ENCODE results near the gene NSRP1. TPM values are rescaled to one million over a fixed set of nuclear protein-coding genes. Genes with fewer than 3 reads are reported as not detected.

The NSRP1 gene
- total RNA-seq, 4 donors from 2014 or later, result 16.2 to 60.2 (median 42.7) TPM

DNA sequence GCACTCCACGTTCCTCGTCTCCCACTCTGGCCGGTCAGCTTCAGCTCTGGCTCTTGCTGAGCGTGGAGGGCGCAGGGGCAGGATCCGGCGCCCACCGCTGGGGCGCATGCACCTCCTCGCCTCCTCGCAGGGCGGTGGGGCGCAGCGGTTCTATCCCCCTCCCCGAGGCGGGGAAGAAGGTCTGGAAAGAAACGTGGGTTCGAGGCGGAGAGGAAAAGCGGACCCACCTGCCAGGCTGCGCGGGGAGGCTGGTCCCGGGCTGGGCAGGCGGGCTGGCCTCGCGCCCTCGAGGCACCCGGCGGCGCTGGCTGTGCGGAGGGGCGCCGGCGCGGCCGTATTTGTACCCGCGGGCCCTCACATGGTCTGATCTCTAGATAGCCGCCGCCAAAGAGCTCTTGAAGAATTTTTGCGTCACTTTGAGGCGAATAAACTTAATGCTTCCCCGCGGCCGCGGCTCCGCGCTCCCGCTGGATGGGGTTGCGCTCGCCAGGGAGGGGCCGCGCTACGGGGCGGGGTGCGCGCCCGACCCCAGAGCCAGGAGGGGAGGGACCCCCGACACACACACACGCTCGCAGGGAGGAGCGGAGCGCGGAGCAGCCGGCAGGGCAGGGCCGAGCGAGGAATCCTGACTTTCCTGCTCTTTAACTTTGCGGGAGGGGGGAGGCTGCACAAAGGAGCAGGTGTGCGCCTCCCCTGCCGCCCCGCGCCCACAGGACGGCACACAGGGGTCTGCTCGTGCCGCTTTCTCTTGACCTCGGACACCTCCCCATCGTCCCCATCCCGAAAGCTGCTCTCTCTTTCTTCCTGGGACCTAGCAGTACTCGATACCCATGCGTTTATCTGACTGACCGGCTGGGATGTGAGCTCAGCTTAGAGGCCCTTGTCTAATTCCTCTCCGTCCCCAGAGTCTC, 119.0 kb downstream of the NSRP1 start, which contains the start of gene SLC6A4:
Gene SLC6A4 (minus strand): TSS at position 312 of the 911 bp plus-strand sequence. CDS start 13,739 bp downstream, outside the sequence.
- in situ Hi-C loops (cut with MboI; ENCODE audit: low pct_ligation_motif_present in 1 of 4, low pct_unique_long_range_greater_than_20kb in 1 of 4, low sequenced_read_pairs in 3 of 4), result no loop called here
- 6% methylated on average over 73 of the region's 82 CpGs; no CpG with 5 or more reads in 1 of the 2 donors for WGBS, 2 donors (ENCODE audit: low coverage in 1 of 2)

More for the DNA sequence above, 119.0 kb downstream of the NSRP1 start, which contains the start of gene SLC6A4:
- intact Hi-C loops (cut with DNase I; ENCODE audit: low total_unique reads), result loop anchor here (5.0 kb wide), 1 partner anchor 133 kb away; no protein-coding TSS in a partner anchor
- Histone ChIP-seq H3K4me3 (peak within 1 kb of the TSS; percentile 4 to 49 (median 27)), H3K27me3 (peaks cover 83% of the 10 kb centered on the region), H3K4me1 (peaks cover 8 to 24% (median 18%) of the 10 kb centered on the region in 4 donors), H3K27ac (no peak within 1 kb of the TSS), H3K36me3 (no peaks in the 10 kb centered on the region), H3K9me3 (no peaks in the 10 kb centered on the region)
- TF ChIP-seq EP300 (IDR thresholded peaks at IDR 0.05; ENCODE audit: low read depth), result no peak
- TF ChIP-seq, protein P1, sequence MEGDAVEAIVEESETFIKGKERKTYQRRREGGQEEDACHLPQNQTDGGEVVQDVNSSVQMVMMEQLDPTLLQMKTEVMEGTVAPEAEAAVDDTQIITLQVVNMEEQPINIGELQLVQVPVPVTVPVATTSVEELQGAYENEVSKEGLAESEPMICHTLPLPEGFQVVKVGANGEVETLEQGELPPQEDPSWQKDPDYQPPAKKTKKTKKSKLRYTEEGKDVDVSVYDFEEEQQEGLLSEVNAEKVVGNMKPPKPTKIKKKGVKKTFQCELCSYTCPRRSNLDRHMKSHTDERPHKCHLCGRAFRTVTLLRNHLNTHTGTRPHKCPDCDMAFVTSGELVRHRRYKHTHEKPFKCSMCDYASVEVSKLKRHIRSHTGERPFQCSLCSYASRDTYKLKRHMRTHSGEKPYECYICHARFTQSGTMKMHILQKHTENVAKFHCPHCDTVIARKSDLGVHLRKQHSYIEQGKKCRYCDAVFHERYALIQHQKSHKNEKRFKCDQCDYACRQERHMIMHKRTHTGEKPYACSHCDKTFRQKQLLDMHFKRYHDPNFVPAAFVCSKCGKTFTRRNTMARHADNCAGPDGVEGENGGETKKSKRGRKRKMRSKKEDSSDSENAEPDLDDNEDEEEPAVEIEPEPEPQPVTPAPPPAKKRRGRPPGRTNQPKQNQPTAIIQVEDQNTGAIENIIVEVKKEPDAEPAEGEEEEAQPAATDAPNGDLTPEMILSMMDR (IDR thresholded peaks at IDR 0.05), result no peak
- TF ChIP-seq POLR2A (IDR thresholded peaks at IDR 0.05), result no peak
- TF ChIP-seq POLR2AphosphoS5 (IDR thresholded peaks at IDR 0.05), result no peak
- DNase-seq, result no peak

Small RNAs within 50 kb of the gene (small RNA-seq; reads per million reads assigned to genes)
- gene AC104984.5, result 0 reads per million in 4 donors

Other genes starting within 250 kb of the NSRP1 start
- gene SSH2, start 186.6 kb upstream of the NSRP1 start, total RNA-seq, result 10 to 100 TPM; 15.3 to 99.9 (median 46.0) TPM
- 1 to 10 TPM in 3 of 4 donors, under 1 TPM in 1; 1.00 to 3.7 (median 1.9) TPM for gene EFCAB5, start 175.2 kb upstream of the NSRP1 start, total RNA-seq
- 1 to 10 TPM in 1 of 4 donors, under 1 TPM in 1, not detected in 2; 0.16 to 4.8 TPM for gene SLC6A4, start 118.9 kb downstream of the NSRP1 start, total RNA-seq
- gene BLMH, start 175.1 kb downstream of the NSRP1 start, total RNA-seq, result 10 to 100 TPM; 13.5 to 32.1 (median 20.4) TPM
- gene TMIGD1, start 217.2 kb downstream of the NSRP1 start, total RNA-seq, result 100 to 1,000 TPM in 3 of 4 donors, under 1 TPM in 1; 0.80 to 488 (median 131) TPM